Measurements from ENCODE around the gene FLNB.

The FLNB gene

DNA sequence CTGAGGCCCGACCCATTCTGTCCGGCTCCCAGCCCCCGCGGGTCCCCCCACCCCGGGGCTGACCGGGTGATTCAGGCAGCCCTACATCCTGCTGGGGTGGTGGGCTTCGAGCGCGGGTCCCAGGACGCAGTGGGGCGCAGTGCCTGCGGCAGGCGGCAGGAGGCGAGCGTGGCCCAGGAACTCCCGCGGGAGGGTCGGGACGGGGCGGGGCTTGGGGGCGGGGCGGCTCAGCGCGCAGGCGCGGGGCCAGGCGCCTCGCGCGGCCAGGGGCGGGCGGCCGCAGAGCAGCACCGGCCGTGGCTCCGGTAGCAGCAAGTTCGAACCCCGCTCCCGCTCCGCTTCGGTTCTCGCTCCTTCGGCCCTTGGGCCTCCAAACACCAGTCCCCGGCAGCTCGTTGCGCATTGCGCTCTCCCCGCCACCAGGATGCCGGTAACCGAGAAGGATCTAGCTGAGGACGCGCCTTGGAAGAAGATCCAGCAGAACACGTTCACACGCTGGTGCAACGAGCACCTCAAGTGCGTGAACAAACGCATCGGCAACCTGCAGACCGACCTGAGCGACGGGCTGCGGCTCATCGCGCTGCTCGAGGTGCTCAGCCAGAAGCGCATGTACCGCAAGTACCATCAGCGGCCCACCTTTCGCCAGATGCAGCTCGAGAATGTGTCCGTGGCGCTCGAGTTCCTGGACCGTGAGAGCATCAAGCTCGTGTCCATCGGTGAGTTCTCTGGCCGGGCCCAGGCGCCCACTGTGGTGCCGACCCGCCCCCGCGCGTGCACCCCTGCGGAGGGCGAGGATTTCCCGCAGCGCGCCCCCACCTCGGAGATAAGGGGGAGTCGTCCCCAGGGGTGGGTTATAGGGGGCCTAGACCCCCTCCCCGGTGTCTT is at the start of gene FLNB (continued):
- TF ChIP-seq ZNF354C (tag by site-specific recombination; IDR thresholded peaks at IDR 0.05; ENCODE audit: borderline replicate concordance, low read depth) (no peak), ZFP37 (tag by site-specific recombination; IDR thresholded peaks at IDR 0.05) (peak; percentile 87; the same call in 1 of the 2 replicates), ZSCAN16 (tag by site-specific recombination; IDR thresholded peaks at IDR 0.05) (peak; percentile 80; the same call in 1 of the 2 replicates), ZNF266 (tag by site-specific recombination; IDR thresholded peaks at IDR 0.05; ENCODE audit: low read depth) (no peak), ZNF548 (tag by site-specific recombination; IDR thresholded peaks at IDR 0.05) (no peak), ZNF529 (tag by site-specific recombination; IDR thresholded peaks at IDR 0.05; ENCODE audit: insufficient replicate concordance) (no peak), KLF8 (tag by site-specific recombination; IDR thresholded peaks at IDR 0.05) (0 out of 2 replicates have a peak, but pooled peaks have one; percentile 40), ZNF768 (tag by site-specific recombination; IDR thresholded peaks at IDR 0.05) (no peak), ZNF580 (tag by site-specific recombination; IDR thresholded peaks at IDR 0.05) (0 out of 2 replicates have a peak, but pooled peaks have one; percentile 56), ZNF623 (tag by site-specific recombination; IDR thresholded peaks at IDR 0.05) (no peak), GLIS1 (tag by site-specific recombination; IDR thresholded peaks at IDR 0.05) (no peak; the same call in 1 of the 2 replicates), ZBTB1 (tag by site-specific recombination; IDR thresholded peaks at IDR 0.05) (no peak), ZNF560 (tag by site-specific recombination; IDR thresholded peaks at IDR 0.05; ENCODE audit: borderline replicate concordance) (no peak), ZNF626 (tag by site-specific recombination; IDR thresholded peaks at IDR 0.05) (no peak), ZNF214 (tag by site-specific recombination; IDR thresholded peaks at IDR 0.05; ENCODE audit: borderline replicate concordance) (no peak), SCRT2 (tag by site-specific recombination; IDR thresholded peaks at IDR 0.05) (no peak), ZBTB20 (tag by site-specific recombination; IDR thresholded peaks at IDR 0.05) (0 out of 2 replicates have a peak, but pooled peaks have one; percentile 13), ZFHX2 (tag by site-specific recombination; conservative IDR thresholded peaks at IDR 0.05) (peak; percentile 34), KLF9 (tag by site-specific recombination; IDR thresholded peaks at IDR 0.05; ENCODE audit: low read depth) (peak; percentile 41; the same call in 1 of the 2 replicates), ZNF837 (tag by site-specific recombination; IDR thresholded peaks at IDR 0.05) (peak; percentile 80; the same call in 1 of the 2 replicates), ZSCAN5A (tag by site-specific recombination; IDR thresholded peaks at IDR 0.05) (no peak), ZNF624 (tag by site-specific recombination; IDR thresholded peaks at IDR 0.05) (no peak), ZBTB10 (tag by site-specific recombination; IDR thresholded peaks at IDR 0.05) (no peak), SP7 (tag by site-specific recombination; IDR thresholded peaks at IDR 0.05) (peak; percentile 51; the same call in 1 of the 2 replicates)
- TF ChIP-seq, protein P1, sequence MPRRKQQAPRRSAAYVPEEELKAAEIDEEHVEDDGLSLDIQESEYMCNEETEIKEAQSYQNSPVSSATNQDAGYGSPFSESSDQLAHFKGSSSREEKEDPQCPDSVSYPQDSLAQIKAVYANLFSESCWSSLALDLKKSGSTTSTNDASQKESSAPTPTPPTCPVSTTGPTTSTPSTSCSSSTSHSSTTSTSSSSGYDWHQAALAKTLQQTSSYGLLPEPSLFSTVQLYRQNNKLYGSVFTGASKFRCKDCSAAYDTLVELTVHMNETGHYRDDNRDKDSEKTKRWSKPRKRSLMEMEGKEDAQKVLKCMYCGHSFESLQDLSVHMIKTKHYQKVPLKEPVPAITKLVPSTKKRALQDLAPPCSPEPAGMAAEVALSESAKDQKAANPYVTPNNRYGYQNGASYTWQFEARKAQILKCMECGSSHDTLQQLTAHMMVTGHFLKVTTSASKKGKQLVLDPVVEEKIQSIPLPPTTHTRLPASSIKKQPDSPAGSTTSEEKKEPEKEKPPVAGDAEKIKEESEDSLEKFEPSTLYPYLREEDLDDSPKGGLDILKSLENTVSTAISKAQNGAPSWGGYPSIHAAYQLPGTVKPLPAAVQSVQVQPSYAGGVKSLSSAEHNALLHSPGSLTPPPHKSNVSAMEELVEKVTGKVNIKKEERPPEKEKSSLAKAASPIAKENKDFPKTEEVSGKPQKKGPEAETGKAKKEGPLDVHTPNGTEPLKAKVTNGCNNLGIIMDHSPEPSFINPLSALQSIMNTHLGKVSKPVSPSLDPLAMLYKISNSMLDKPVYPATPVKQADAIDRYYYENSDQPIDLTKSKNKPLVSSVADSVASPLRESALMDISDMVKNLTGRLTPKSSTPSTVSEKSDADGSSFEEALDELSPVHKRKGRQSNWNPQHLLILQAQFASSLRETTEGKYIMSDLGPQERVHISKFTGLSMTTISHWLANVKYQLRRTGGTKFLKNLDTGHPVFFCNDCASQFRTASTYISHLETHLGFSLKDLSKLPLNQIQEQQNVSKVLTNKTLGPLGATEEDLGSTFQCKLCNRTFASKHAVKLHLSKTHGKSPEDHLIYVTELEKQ (tag by site-specific recombination; IDR thresholded peaks at IDR 0.05; ENCODE audit: borderline replicate concordance), result no peak
- TF ChIP-seq, protein P2, sequence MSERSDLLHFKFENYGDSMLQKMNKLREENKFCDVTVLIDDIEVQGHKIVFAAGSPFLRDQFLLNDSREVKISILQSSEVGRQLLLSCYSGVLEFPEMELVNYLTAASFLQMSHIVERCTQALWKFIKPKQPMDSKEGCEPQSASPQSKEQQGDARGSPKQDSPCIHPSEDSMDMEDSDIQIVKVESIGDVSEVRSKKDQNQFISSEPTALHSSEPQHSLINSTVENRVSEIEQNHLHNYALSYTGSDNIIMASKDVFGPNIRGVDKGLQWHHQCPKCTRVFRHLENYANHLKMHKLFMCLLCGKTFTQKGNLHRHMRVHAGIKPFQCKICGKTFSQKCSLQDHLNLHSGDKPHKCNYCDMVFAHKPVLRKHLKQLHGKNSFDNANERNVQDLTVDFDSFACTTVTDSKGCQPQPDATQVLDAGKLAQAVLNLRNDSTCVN (tag by site-specific recombination; optimal IDR thresholded peaks at IDR 0.05), result peak; percentile 78

All from HEK293 (cell line).